Cardiac muscle cell (in vitro differentiated cells and primary cell): Measurements from ENCODE around the gene TRIM49D1. TPM values are rescaled to one million over a fixed set of nuclear protein-coding genes. Genes with fewer than 3 reads are reported as not detected.
"Not testable (repeated sequence)": the region's sequence is repeated elsewhere in the genome, so short reads cannot be mapped to it uniquely, and the experiment has no call there.

Experiments
- DNase-seq, 2 donors: peaks; one replicate each; pipeline versions ENCODE4 v3.0.0 to v3.0.0-alpha.2; 2010 to 2017; ENCODE audit warnings: low read depth in 1 of 2, low spot score in 1 of 2
- H3K27ac ChIP-seq: fragments of 200-600 bp; sonication (generic); 2 replicates; pipeline ENCODE4 v1.5.1; 2016
- H3K27me3 ChIP-seq: fragments of 200-600 bp; sonication (generic); 2 replicates; pipeline ENCODE4 v1.6.0; 2016; ENCODE audit warnings: control low read depth
- H3K36me3 ChIP-seq: fragments of 200-600 bp; sonication (generic); 2 replicates; pipeline ENCODE4 v1.5.1; 2016; ENCODE audit warnings: control low read depth
- H3K4me1 ChIP-seq: fragments of 200-600 bp; sonication (generic); 2 replicates; pipeline ENCODE4 v1.8.1; 2017; ENCODE audit warnings: low read depth, mild to moderate bottlenecking, mixed run types
- H3K4me3 ChIP-seq: fragments of 200-600 bp; sonication (generic); 2 replicates; pipeline ENCODE4 v1.5.1; 2016; ENCODE audit warnings: mild to moderate bottlenecking
- H3K9me3 ChIP-seq: fragments of 200-600 bp; sonication (generic); 2 replicates; pipeline ENCODE4 v1.5.1; 2017; ENCODE audit warnings: low read depth, mild to moderate bottlenecking, control low read depth
- CTCF ChIP-seq: IDR thresholded peaks from 2 replicates; pipeline ENCODE4 v1.5.1; 2012; ENCODE audit warnings: low read depth, mild to moderate bottlenecking, low read length
- polyA plus RNA-seq: library from polyadenylated mRNA; unstranded; fragments of >200 nt; fragmentation: Nextera tagmentation; extraction: Ambion mirVana; gene quantifications from 2 replicates; pipeline ENCODE4 v1.2.1, GENCODE V29; 2016
- total RNA-seq: library from RNA; depleted of rRNA; stranded (reverse); fragments of >200 nt; gene quantifications from 2 replicates; pipeline ENCODE4 v1.2.3, GENCODE V29; 2016

The TRIM49D1 gene
- total RNA-seq (not detected in 2 replicates), polyA plus RNA-seq (not detected in 2 replicates)

GRCh38 chr11:89922195-89922660, at the start of gene TRIM49D1:
TRIM49D1 (minus strand) TSS chr11:89922245; CDS start chr11:89917710, 4,535 bp downstream.
- H3K36me3 ChIP-seq, result no peaks in the 10 kb centered on the region
- H3K4me3 ChIP-seq, result no peak within 1 kb of the TSS
- H3K4me1 ChIP-seq, result no peaks in the 10 kb centered on the region
- DNase-seq, result no peak
- H3K27me3 ChIP-seq, result no peaks in the 10 kb centered on the region
- no peak within 1 kb of the TSS for H3K27ac ChIP-seq
- no peaks in the 10 kb centered on the region for H3K9me3 ChIP-seq
- TF ChIP-seq CTCF, result no peak

- not testable (repeated sequence) for H3K9me3 ChIP-seq, H3K27me3 ChIP-seq, H3K27ac ChIP-seq, H3K36me3 ChIP-seq, DNase-seq, H3K4me3 ChIP-seq, H3K4me1 ChIP-seq
Measured at GRCh38 chr11:89965737-89966136, 43.7 kb upstream of the TRIM49D1 start, which contains the start of gene TRIM64. TRIM64 (plus strand) TSS chr11:89966037; CDS start chr11:89968504, 2,467 bp downstream.

- H3K4me1 ChIP-seq, H3K4me3 ChIP-seq, H3K9me3 ChIP-seq, H3K36me3 ChIP-seq, H3K27ac ChIP-seq, DNase-seq, H3K27me3 ChIP-seq: not testable (repeated sequence)
Measured at GRCh38 chr11:89960833-89961232, 38.8 kb upstream of the TRIM49D1 start.

- H3K36me3 ChIP-seq, H3K27ac ChIP-seq, H3K9me3 ChIP-seq, H3K4me1 ChIP-seq, DNase-seq, H3K27me3 ChIP-seq, H3K4me3 ChIP-seq: not testable (repeated sequence)
Measured at GRCh38 chr11:89923764-89924163, 1.7 kb upstream of the TRIM49D1 start, which contains the start of gene TRIM49D2. TRIM49D2 (plus strand) TSS chr11:89924064; CDS start chr11:89926762, 2,698 bp downstream.

- H3K4me1 ChIP-seq, H3K27ac ChIP-seq, DNase-seq, H3K9me3 ChIP-seq, H3K36me3 ChIP-seq, H3K4me3 ChIP-seq, H3K27me3 ChIP-seq: not testable (repeated sequence)
Measured at GRCh38 chr11:89900809-89901208, 21.2 kb downstream of the TRIM49D1 start.

- not testable (repeated sequence) for H3K27me3 ChIP-seq, H3K27ac ChIP-seq, H3K36me3 ChIP-seq, DNase-seq, H3K4me1 ChIP-seq, H3K9me3 ChIP-seq, H3K4me3 ChIP-seq
Measured at GRCh38 chr11:89893245-89893644, 28.8 kb downstream of the TRIM49D1 start.

GRCh38 chr11:89877511-89877910, 44.5 kb downstream of the TRIM49D1 start:
- H3K4me1 ChIP-seq, H3K9me3 ChIP-seq, DNase-seq, H3K4me3 ChIP-seq, H3K36me3 ChIP-seq, H3K27me3 ChIP-seq, H3K27ac ChIP-seq: not testable (repeated sequence)

GRCh38 chr11:89872588-89872987, 49.5 kb downstream of the TRIM49D1 start:
- not testable (repeated sequence) for DNase-seq, H3K4me1 ChIP-seq, H3K4me3 ChIP-seq, H3K27me3 ChIP-seq, H3K27ac ChIP-seq, H3K36me3 ChIP-seq, H3K9me3 ChIP-seq

GRCh38 chr11:89865223-89865622, 56.8 kb downstream of the TRIM49D1 start:
- H3K27me3 ChIP-seq, H3K4me1 ChIP-seq, DNase-seq, H3K4me3 ChIP-seq, H3K9me3 ChIP-seq, H3K27ac ChIP-seq, H3K36me3 ChIP-seq: not testable (repeated sequence)

- not testable (repeated sequence) for H3K36me3 ChIP-seq, H3K27me3 ChIP-seq, H3K27ac ChIP-seq, H3K4me3 ChIP-seq, H3K4me1 ChIP-seq, H3K9me3 ChIP-seq
- DNase-seq, result peak in 1 of 2 donors; percentile 1
Measured at GRCh38 chr11:89863906-89864704, 57.9 kb downstream of the TRIM49D1 start.

Other genes with a start within 250 kb of the TRIM49D1 start
- not detected in 2 replicates for gene TRIM77, start 211.9 kb downstream of the TRIM49D1 start, total RNA-seq
- gene TRIM77, start 211.9 kb downstream of the TRIM49D1 start, polyA plus RNA-seq, result not detected in 2 replicates
- gene TRIM49, start 113.7 kb downstream of the TRIM49D1 start, total RNA-seq, result not detected in 2 replicates
- gene TRIM49, start 113.7 kb downstream of the TRIM49D1 start, polyA plus RNA-seq, result not detected in 2 replicates
- gene TRIM64B, start 43.8 kb downstream of the TRIM49D1 start, total RNA-seq, result not detected in 2 replicates
- not detected in 2 replicates for gene TRIM64B, start 43.8 kb downstream of the TRIM49D1 start, polyA plus RNA-seq
- gene TRIM49D2, start 1.8 kb upstream of the TRIM49D1 start, total RNA-seq, result not detected in 2 replicates
- not detected in 2 replicates for gene TRIM49D2, start 1.8 kb upstream of the TRIM49D1 start, polyA plus RNA-seq
- not detected in 2 replicates for gene TRIM64, start 43.8 kb upstream of the TRIM49D1 start, total RNA-seq
- gene TRIM64, start 43.8 kb upstream of the TRIM49D1 start, polyA plus RNA-seq, result not detected in 2 replicates
- gene TRIM49C, start 108.9 kb upstream of the TRIM49D1 start, total RNA-seq, result not detected in 2 replicates
- not detected in 2 replicates for gene TRIM49C, start 108.9 kb upstream of the TRIM49D1 start, polyA plus RNA-seq
- gene UBTFL1, start 163.7 kb upstream of the TRIM49D1 start, total RNA-seq, result not detected in 2 replicates
- not detected in 2 replicates for gene UBTFL1, start 163.7 kb upstream of the TRIM49D1 start, polyA plus RNA-seq
- 5.3 and 13.0 TPM in 2 replicates for gene NAALAD2, start 212.4 kb upstream of the TRIM49D1 start, total RNA-seq
- 8.3 and 14.6 TPM in 2 replicates for gene NAALAD2, start 212.4 kb upstream of the TRIM49D1 start, polyA plus RNA-seq